Erythroblast (primary cell): ENCODE results near the gene UBE2H.

Source experiments
- GATA1 ChIP-seq: IDR thresholded peaks from 2 replicates; pipeline ENCODE4 v1.6.1; 2011; ENCODE audit warnings: low read depth, mild to moderate bottlenecking, control low read depth, low read length, moderate library complexity
- POLR2A ChIP-seq: IDR thresholded peaks from 2 replicates; pipeline ENCODE4 v1.6.1; 2011; ENCODE audit warnings: mild to moderate bottlenecking, low read length

DNA sequence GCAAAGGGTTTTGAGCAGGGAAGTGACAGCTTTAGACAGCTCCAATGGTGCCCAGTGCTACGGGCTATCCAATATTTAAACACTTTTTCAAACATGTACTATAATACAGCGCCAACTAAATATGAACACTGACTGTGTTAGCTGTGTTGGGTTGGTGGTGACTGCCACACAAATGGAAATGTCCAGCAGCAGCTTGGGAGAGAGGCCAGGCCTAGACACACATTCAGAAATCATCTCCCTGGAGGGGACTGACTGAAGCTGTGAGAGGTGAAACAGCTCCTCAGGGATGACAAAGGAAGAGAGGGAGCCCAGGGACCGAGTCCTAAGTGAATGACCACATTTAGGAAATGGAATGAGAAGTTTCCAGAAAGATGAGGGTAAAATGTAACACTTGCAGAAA, 115.8 kb downstream of the UBE2H start:
- TF ChIP-seq POLR2A, result no peak
- no peak for TF ChIP-seq GATA1
